HG02885 (cell line): ENCODE results near the gene DROSHA.

ENCODE experiments used
- ATAC-seq: cut with Tn5 transposase; IDR thresholded peaks from one replicate; pipeline ENCODE4 v1.9.1; 2021; ENCODE audit warnings: mild to moderate bottlenecking; ENCODE audit not compliant: unreplicated experiment, poor library complexity

The DROSHA gene

DNA sequence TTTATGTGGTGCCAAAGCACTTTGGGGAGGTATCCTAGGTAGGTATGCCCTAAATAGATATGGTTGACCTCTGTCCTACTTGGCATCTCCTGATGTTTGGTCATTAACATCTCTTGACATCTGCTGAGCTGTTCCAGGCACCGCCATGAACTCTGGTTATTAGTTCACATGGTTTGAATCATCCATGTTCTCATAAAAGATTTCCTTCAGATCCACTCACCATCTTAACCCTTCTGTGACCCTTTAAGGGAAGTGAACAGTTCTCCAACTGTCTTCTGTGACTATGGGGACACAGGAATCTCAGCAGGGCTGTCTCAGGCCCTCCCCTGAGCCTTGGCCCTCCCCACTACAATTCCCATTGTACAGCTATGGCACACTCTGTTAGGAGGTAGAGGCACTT, 170.7 kb downstream of the DROSHA start:
- no peak for ATAC-seq

DNA sequence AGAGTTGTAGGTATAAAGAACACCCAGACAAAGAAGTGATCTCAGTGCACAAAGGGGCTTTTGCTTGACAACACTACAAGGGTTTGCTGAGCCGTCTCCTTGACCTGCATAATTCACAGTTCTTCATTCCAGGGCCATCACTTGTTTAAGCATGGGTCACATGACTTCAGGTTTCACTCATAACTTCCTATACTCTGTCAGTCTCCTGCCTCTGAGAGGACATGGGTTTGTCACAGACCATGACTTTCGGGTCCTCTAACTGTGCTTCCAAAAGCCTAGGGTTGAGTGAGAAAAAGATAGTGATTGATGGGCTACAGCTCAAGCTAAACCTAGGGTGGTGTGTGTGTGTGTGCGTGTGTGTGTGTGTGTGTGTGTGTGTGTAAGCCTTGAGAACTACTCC, 172.1 kb downstream of the DROSHA start:
- ATAC-seq: peak; percentile 68

DNA sequence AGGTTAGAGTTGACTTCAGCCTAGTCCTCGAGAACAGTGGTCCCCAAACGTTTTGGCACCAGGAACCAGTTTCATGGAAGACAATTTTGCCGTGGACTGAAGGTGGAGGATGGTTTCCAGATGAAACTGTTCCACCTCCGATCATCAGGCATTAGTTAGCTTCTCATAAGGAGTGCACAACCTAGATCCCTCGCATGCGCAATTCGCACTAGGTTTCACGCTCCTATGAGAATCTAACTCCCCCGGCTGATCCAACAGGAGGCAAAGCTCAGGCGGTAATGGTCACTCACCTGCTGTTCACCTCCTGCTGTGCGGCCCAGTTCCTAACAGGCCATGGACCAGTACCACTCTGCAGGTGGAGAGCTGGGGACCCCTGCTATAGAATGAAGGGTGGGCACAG, 174.9 kb downstream of the DROSHA start:
- ATAC-seq: no peak

DNA sequence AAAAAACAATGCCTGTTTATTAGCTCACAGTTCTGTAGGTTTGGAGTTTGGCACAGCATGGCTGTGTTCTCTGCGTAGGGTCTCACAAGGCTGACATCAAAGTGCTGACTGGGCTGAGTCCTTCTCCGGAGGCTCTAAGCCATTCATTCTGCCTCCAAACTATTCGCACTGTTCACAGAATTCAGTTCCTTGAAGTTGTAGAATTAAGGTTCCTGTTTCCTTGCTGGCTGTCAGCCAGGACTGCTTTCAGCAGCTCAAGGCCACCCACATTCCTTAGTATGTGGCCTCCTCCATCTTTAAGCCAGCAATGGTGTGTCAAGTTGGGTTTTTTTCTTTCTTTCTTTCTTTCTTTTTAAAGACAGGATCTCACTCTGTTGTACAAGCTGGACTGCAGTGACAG, 176.6 kb downstream of the DROSHA start:
- ATAC-seq: no peak
